Stimulated activated CD4-positive, alpha-beta T cell treated with anti-CD3 and anti-CD28 coated beads, Interleukin-1b, Interleukin-23, amount 100 ng/mL, for 1 hour (primary cell): Measurements from ENCODE around the gene ABR.

ENCODE experiments used
- DNase-seq, 2 donors: peaks; one replicate each; pipeline ENCODE4 v3.0.0-alpha.2; 2020; ENCODE audit warnings: low read depth in 2 of 2

The ABR gene

GRCh38 chr17:962166-962565 lies 217.6 kb downstream of the ABR start:
- DNase-seq: no peak

- DNase-seq: no peak
These were observed 220.9 kb downstream of the ABR start for GRCh38 chr17:958712-959451.

- no peak for DNase-seq
These were observed 221.8 kb downstream of the ABR start for GRCh38 chr17:957856-958421.

- no peak for DNase-seq
These were observed 222.9 kb downstream of the ABR start for GRCh38 chr17:956905-957304.

GRCh38 chr17:954431-955164 lies 225.2 kb downstream of the ABR start:
- no peak for DNase-seq

GRCh38 chr17:953767-954166 lies 226.0 kb downstream of the ABR start:
- no peak for DNase-seq
